DLD1 (cell line): ENCODE measurements around the gene IRF9.
"Not testable (repeated sequence)": the region's sequence is repeated elsewhere in the genome, so short reads cannot be mapped to it uniquely, and the experiment has no call there.

ENCODE experiments used
- in situ Hi-C: cut with HindIII; loops from 2 replicates; pipeline ENCODE4 v1.10.0; 2017; ENCODE audit warnings: low sequenced_read_pairs

The IRF9 gene

DNA sequence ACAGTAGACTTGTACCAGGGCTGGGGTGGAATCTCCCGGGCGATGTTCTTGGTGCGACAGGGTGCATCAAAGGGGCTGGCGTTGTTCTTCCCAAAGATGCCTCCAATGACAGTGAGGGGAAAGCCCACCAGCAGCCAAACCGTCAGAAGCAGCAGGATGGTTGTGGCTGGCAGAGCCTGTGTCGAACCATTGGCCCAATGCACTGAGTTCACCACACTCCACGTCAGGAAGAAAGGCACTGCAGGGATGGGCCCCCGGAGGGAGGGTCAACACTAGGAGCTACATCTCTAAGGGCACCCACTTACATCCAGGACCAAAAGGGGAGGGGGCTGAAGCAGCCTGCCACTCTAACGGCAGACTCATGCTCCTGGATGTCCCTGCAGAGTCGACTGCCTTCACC, 29.4 kb downstream of the IRF9 start:
- in situ Hi-C loops: no loop called here

DNA sequence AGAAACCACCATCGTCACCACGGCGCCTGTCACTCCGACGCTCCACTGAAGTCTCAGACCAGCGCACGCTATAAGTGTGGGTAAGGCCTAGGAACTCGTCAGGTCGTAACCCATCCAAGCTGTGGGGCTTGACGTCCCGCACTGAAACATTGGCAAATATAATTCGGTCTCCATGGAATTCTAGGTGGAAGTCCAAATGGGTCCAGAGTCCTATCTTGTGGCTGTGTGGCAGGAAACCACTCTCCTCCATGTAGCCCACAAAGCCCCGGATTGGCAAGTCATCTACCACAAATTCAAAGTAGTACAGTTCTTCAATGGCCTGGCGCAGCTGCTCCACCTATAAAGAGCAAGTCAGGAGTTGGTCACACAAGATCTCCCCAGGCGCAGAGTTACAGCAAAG, 31.9 kb downstream of the IRF9 start:
- in situ Hi-C loops: no loop called here

DNA sequence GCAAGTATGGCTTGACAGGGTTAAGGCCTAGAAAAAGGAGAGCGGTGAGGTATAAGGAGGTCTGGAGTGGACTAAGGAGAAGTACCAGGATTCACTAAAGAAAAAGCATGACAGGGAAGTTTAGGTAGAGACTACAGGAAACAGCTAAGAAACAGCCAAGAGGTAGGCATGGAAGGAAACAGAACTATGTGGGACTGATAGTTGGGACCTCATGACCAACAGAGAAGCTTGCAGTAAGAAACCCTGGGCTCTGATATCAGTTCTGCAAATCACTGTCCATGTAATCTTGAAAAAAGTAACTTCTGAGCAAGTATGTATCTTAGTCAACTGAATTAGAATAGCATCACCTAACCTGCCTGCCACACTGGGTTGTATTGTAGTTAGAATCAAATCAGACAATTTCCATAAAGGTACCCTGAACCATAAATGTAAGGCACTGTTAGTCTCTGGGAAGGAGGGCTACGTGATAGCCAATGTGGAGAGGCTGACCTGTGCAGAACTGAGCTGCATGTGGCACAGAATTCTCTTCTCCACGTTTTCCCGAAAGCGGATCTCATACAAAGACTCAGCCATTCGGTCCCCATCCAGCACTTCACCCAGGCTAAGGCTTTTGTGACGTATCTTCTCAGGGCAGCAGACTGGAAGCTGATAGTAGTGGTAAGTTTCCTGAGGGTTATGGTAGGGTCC, 33.3 kb downstream of the IRF9 start:
- in situ Hi-C loops: no loop called here

DNA sequence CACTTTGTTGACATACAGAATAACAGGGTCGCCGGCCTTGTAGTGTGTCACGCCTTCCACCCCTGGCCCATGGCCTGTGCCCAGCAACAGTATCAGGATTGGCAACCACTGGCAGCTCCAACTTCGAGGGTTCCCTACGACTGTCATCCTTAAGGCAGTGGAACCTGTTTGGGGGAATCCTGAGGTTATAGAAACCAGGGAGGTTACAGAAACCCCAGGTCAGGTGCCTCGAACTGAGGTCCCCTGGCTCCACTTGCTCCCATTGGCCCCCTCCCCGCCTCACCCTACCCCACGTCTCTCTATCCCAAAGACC, 33.8 kb downstream of the IRF9 start:
- in situ Hi-C loops: no loop called here

DNA sequence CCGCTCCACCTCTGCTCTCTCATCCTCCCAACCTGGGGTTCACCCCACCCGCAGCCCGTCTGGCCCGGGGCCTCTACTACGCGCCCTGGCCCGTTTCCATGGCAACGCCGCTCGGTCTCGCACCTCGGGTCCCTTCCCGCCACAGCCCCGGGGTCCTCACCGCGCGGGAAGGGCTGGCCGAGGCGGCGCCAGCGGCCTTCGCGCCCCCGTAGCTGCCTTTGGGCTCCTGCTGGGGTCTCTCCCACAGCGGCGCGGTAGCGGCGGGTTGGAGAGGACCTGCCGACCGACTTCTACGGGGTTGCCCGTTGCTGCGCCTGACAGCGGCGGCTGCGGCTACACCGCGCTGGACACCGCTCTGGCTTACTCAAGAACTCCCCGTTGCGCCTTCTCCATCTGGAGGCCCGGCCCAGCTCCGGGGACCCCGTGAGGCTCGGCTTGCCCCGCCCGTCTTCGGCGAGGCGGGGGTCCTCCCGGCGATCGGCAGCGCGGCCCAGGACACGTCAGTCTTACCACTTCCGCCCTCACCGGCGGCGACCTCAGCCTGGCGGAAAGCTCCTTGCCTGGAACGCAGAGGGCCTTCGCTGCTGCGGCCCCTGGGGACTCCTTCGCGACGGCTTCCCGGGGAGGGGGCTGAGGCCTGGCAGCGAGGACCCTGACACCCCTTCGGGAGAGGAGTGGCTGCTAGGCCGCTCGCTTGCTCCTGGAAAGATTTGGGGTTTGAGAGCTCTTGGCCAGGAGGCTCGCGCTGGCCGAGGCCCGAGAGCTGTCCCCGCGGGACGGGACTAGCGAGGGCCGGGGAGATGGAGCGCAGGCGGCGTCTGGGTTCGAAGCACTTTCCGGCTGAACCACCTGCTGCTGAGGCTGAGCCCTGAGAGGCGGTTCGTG, 34.4 kb downstream of the IRF9 start, which contains the start of gene TM9SF1:
TM9SF1 (minus strand) TSS at position 256 of the 885 bp plus-strand sequence. CDS start 422 bp downstream, outside the sequence.
- in situ Hi-C loops: no loop called here

DNA sequence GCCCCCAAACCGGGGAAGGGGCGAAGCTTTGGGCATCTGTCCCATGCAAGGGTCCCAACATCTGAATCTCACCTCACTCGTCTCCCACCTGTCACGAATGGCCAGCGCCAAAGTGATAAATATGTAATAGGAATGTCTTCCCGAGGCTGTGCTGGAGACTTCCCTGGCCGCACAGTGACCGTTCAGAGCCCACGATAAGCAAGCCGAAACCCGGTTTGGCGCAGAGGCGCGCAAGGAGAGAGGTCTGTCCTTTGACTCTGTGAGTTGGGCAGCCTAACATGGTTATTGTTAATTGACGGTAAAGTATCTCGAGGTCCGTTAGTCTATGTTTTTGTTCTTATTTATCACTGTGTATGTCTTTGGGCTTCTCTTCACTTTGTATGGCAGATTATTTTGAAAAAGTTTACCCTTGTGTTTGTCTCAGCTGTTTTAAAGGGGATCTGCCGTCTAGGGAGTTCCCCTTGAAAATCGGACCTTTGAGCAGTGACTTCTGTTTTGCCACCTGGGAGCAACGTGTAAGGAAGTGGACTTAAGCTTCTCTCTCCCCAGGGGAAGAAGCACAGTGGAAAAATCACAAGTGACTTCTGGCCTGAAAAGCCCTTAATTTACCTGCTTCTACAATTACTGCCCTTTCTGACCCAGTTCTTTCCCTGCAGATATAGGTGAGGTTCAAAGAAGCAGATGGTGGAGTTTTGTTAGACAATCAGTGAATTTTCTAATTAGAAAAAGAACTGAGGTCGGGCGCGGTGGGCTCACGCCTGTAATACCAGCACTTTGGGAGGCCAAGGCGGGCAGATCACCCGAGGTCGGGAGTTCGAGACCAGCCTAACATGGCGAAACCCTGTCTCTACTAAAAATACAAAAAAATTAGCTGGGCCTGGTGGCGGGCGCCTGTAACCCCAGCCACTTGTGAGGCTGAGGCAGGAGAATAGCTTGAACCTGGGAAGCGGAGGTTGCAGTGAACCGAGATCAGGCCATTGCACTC, 35.3 kb downstream of the IRF9 start:
- in situ Hi-C loops: no loop called here

DNA sequence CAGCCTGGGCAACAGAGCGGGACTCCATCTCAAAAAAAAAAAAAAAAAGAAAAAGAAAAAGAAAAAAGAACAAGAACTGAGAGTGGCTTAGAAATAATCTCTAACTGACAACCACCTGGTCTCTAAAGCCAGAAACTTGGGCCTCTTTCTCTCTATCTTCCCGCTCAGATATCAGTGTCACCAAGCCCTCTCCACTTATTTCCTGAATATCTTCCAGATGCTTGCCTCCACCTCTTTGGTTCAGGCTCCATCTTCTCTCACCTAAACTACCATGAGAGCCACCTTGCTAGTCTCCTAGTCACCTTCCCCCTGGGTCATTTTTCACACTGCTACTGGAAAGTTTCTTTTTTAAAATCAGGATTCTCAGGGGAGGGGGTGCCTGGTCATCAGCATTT, 36.0 kb downstream of the IRF9 start:
- in situ Hi-C loops: no loop called here

DNA sequence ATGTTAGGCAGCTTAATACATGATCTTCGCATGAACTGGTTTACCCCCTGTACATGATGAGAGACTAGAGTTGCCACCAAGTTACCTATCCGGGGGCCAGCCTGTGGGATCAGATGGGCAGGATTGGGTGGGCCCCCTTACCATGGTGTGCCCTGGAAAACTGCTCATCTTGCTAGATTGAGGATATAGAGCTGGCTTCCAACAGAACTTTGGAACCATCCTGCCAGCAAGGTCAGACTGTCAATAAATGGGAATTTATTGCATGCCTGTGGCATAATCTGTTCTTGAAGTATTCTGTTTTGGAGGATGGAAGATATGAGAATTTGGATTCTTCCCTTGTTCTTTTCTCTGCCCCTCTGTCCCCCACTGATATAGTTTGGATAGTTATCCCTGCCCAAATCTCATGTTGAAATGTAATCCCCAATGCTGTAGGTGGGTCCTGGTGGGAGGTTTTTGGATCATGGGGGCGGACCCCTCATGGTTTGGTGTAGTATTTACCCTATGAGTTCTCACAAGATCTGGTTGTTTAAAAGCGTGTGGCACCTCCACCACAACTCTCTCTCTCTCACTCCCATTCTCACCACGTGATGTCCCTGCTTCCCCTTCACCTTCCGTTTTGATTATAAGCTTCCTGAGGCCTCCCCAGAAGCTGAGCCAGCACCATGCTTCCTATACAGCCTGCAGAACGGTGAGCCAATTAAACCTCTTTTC, 37.9 kb downstream of the IRF9 start:
- in situ Hi-C loops: no loop called here

DNA sequence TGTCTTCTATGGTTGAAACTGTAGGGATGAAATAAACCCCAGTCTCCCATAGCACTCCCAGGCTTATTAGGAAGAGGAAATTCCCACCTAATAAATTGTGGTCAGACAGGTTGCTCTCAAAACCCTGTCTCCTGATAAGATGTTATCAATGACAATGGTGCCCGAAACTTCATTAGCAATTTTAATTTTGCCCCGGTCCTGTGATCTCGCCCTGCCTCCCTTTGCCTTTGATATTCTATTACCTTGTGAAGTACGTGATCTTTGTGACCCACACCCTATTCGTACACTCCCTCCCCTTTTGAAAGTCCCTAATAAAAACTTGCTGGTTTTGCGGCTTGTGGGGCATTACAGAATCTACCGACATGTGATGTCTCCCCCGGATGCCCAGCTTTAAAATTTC, 41.5 kb downstream of the IRF9 start:
- in situ Hi-C loops: not testable (repeated sequence)

DNA sequence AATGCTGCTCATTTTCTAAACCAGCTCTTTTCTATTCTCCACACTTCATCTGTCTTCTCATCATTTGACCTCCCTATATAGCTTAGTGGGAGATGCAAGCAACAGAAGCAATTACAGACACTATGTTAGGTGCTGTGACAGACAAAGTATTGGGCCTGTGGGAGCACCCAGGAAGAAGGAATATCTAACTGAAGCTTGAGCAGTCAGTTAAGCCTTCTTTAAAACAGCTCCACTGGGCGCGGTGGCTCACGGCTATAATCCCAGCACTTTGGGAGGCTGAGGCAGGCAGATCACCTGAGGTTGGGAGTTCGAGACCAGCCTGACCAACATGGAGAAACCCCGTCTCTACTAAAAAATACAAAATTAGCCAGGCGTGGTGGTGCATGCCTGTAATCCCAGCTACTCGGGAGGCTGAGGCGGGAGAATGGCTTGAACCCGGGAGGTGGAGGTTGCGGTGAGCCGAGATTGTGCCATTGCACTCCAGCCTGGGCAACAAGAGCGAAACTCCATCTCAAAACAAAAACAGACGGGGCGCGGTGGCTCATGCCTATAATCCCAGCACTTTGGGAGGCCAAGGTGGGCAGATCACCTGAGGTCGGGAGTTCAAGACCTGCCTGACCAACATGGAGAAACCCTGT, 42.3 kb downstream of the IRF9 start:
- in situ Hi-C loops: not testable (repeated sequence)

DNA sequence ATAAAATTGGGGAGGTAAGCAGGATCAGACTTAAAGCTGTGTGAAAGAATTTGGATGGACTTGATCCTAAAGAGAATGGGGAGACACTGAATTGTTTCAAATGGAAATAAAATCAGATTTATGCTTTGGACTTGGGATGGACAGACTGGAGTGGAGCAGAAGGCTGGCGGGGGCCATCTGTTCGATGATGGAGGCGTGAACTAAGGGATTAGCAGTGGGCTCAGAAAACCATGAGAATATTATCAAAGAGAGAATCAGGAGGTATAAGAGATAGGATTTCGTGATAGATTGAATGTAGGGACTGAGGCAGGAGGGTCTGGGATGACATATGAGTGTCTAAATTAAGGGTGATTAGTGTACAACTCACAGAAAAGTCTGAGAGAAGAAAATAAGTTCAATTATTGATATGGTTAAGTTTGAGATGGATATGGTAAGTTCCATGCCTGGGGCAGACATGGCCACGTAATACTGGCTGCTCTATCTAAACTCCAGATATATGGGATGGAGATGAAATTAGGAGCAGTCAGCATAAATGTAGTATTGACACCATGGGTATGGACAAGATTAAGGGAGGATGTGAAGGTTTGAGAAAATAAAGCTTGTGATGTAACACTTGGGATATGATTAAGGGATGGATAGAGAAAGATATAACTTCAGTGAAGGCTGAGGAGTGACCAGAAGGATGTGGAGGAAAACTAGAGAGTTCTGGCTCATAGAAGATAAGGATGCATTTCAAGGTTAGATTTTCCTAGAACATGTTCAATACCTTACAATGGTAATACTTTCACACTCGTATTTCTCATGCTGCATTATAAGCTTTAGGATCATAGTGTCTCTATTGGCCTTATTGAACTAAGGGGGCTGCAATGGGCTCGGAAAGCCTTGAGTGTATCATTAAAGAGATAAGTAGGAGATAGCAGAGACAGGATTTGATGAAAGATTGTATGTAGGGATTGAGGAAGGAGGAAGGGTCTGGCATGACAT, 43.4 kb downstream of the IRF9 start:
- in situ Hi-C loops: no loop called here

DNA sequence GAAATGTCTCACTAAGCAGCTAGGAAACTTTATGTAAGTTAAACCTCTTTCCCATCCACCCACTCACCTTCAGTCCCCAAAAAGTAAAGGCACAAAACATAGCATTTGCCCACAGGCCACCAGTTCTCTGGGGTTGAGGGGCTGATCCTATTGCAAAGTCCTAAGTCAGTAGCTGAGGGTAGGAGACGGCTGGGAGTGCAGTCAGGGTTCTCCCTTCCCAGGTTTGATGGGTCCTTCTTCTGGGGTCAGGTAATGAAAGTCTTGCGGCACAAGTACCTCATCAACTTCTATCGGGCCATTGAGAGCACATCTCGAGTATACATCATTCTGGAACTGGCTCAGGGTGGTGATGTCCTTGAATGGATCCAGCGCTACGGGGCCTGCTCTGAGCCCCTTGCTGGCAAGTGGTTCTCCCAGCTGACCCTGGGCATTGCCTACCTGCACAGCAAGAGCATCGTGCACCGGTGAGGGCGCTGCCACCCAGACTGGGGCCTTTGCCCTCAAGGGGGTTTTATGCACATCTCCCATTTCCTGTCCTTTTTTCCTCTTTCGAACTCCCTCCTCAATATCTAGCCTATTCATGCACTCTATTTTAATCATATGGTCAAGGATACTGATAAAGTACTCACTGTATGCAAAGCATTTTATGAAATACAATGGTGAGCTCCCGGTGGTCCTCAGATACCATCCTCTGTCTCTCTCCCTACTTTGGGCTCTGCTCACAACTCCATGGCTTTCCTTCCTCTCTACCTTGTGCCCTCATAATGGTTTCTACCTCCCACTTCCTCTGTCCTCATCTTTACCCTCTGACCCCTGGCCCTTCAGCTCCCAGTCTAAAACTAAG, 45.4 kb downstream of the IRF9 start:
- in situ Hi-C loops: no loop called here

DNA sequence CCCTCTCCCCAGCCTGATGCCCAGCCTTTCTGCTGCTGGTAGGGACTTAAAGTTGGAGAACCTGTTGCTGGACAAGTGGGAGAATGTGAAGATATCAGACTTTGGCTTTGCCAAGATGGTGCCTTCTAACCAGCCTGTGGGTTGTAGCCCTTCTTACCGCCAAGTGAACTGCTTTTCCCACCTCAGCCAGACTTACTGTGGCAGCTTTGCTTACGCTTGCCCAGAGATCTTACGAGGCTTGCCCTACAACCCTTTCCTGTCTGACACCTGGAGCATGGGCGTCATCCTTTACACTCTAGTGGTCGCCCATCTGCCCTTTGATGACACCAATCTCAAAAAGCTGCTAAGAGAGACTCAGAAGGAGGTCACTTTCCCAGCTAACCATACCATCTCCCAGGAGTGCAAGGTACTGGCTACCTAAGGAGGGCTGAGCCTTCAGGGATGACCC, 46.1 kb downstream of the IRF9 start:
- in situ Hi-C loops: no loop called here

DNA sequence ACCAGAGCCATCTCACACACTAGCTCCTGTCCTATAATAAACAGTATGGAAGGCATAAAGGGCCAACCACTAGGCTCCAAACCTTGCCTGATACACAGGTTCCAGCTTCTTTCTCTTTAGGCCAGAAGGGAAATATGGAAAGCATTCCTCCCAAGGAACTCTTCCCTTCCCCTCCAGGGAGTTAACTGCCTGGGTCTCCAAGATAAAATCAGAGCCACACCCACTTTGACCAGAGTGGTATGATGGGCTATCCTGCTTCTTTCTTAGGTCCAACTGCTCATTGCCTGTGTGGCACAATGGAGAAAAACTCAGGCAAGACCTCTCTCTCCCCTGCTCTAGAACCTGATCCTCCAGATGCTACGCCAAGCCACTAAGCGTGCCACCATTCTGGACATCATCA, 46.6 kb downstream of the IRF9 start:
- in situ Hi-C loops: no loop called here

DNA sequence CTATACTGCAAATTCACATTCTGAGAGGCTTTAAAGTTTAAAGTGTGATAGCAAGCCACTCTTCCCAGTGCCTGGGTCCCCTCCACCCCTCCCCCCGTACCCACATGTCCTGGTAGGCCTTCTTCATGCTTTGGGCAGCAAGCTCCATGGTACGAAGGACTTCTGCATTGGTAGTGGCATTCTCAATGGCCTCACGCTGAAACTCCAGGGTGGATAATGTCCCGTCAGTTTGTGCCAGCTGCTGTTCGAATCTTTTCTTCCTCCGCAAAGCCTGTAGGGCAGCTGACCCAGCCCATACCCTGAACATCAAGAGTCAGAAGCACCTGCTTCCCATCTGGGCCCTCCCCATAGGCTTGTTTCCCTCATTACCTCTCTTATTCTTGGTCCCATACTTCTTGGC, 50.2 kb downstream of the IRF9 start:
- in situ Hi-C loops: no loop called here

DNA sequence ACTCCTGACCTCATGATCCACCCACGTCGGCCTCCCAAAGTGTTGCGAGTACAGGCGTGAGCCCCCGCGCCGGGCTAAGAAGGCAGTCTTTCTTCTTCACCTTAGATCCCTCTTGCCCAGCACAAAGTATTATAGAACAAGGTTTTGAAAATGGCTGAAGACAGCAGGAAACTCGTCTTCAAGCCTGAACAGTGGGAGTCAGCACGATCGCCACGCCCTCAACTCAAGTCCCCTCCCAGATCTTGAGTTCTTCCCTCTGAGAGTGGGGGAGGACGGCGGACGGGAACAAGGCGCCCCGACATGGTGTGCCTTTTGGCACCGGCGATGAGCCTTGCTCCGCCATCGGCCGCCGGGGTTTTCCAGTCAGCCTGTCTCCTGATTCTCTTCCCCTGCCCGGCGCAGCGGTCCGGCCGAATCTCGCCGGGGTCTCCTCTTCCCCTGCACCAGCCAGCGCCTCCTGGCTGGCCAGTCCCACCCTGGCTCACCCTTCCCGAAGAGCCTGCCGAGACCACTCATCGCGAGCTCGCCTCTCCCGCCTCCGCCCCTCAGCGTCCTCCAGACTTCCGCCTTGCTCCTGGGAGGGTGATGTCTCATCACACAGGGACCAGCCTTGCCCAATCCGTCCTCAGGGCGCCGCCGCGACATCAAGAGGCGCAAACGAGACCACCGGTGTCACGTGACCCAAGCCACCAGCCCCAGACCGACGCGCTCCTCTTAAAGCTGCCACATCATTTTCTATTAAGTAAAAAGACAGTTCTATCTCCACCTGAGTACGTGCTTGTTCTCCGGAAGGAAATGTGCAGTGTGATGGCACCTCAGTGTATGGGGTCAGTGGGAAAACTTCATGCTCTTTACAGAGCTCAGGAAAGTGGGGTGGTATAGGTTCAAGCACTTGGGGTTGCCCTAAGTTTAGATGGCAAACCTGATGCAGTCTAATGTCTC, 52.1 kb downstream of the IRF9 start, which contains the start of gene CHMP4A:
CHMP4A (minus strand) TSS at position 565 of the 942 bp plus-strand sequence; CDS start at position 516, 49 bp downstream.
- in situ Hi-C loops: no loop called here
